Sigmoid colon (tissue), 4 donors: ENCODE measurements around the gene ADAMTS14.

ENCODE experiments used
- CTCF ChIP-seq, 4 experiments: fragments of 450-650 bp in 3 of 4; fragments of 200-600 bp in 1 of 4; IDR thresholded peaks; one replicate each; pipeline ENCODE4 v1.5.1; 2016 to 2019; ENCODE audit warnings: antibody characterized with exemption in 4 of 4, mild to moderate bottlenecking in 3 of 4, moderate library complexity in 2 of 4
- EP300 ChIP-seq, 4 donors: sonication (generic); formaldehyde crosslinking; IDR thresholded peaks; one replicate each; pipeline ENCODE4 v1.6.1; 2017; ENCODE audit warnings: antibody characterized with exemption in 4 of 4
- POLR2A ChIP-seq, 2 donors: fragments of 450-650 bp; IDR thresholded peaks; one replicate each; pipeline ENCODE4 v1.6.1; 2016; ENCODE audit warnings: antibody characterized with exemption in 2 of 2, mild to moderate bottlenecking in 2 of 2, moderate library complexity in 2 of 2
- POLR2AphosphoS5 ChIP-seq, 4 donors: sonication (generic); formaldehyde crosslinking; IDR thresholded peaks; one replicate each; pipeline ENCODE4 v1.6.1; 2017; ENCODE audit warnings: antibody characterized with exemption in 4 of 4

DNA sequence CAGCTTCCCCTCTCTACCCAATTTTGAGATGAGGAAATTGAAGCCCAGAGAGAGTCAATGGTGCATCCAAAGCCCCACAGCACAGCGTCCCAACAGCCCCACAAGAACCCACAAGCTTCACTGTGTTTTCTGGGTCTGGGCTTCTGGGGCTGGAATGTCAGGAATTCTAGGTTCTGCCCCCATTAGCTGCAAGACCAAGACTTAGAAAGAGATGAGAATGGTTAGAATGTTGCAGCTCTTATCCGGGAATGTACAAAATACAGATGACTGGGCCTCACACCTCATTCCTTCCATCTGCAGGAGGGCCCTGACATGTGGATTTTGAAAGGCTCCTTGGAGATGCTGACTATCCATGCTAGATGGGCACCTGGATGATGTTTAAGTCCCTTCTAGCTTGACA, 137.4 kb downstream of the ADAMTS14 start:
- TF ChIP-seq CTCF (IDR thresholded peaks at IDR 0.05) (no peak), POLR2A (IDR thresholded peaks at IDR 0.05) (no peak), POLR2AphosphoS5 (IDR thresholded peaks at IDR 0.05) (no peak), EP300 (IDR thresholded peaks at IDR 0.05) (no peak)
